HG03442 (cell line): ENCODE measurements around the gene U2AF1L4.
A peak's percentile ranks its signal among the peaks of the same experiment; 100 is the strongest.
"Not testable (repeated sequence)": the region's sequence is repeated elsewhere in the genome, so short reads cannot be mapped to it uniquely, and the experiment has no call there.

ENCODE experiments used
- ATAC-seq: cut with Tn5 transposase; IDR thresholded peaks from one replicate; pipeline ENCODE4 v1.9.1; 2021; ENCODE audit warnings: mild to moderate bottlenecking, moderate library complexity; ENCODE audit not compliant: unreplicated experiment

The U2AF1L4 gene

GRCh38 chr19:35781650-35782049 is 36.4 kb upstream of the U2AF1L4 start:
- ATAC-seq: no peak

- no peak for ATAC-seq
Observed at GRCh38 chr19:35780717-35781116, 35.5 kb upstream of the U2AF1L4 start.

- ATAC-seq: no peak
Observed at GRCh38 chr19:35780058-35780457, 34.8 kb upstream of the U2AF1L4 start.

- ATAC-seq: no peak
Observed at GRCh38 chr19:35779033-35779432, 33.8 kb upstream of the U2AF1L4 start.

GRCh38 chr19:35777961-35778360 is 32.7 kb upstream of the U2AF1L4 start:
- ATAC-seq: no peak

- no peak for ATAC-seq
Observed at GRCh38 chr19:35777086-35777841, 32.0 kb upstream of the U2AF1L4 start.

GRCh38 chr19:35776102-35776788 is 31.0 kb upstream of the U2AF1L4 start:
- ATAC-seq: no peak

- peak; percentile 89 for ATAC-seq
Observed at GRCh38 chr19:35775298-35776101, 30.3 kb upstream of the U2AF1L4 start, which contains the start of gene ARHGAP33. Gene ARHGAP33 (plus strand): TSS chr19:35775564. CDS start chr19:35775659, 95 bp downstream.

GRCh38 chr19:35775046-35775297 is 29.8 kb upstream of the U2AF1L4 start:
- ATAC-seq: no peak

GRCh38 chr19:35774274-35775045 is 29.2 kb upstream of the U2AF1L4 start:
- ATAC-seq: no peak

- ATAC-seq: no peak
Observed at GRCh38 chr19:35773020-35773806, 28.0 kb upstream of the U2AF1L4 start.

- ATAC-seq: not testable (repeated sequence)
Observed at GRCh38 chr19:35772362-35772761, 27.1 kb upstream of the U2AF1L4 start.

GRCh38 chr19:35768082-35768421 is 22.8 kb upstream of the U2AF1L4 start:
- no peak for ATAC-seq

GRCh38 chr19:35767288-35768081 is 22.3 kb upstream of the U2AF1L4 start:
- no peak for ATAC-seq

- ATAC-seq: no peak
Observed at GRCh38 chr19:35766571-35767104, 21.4 kb upstream of the U2AF1L4 start.

- no peak for ATAC-seq
Observed at GRCh38 chr19:35764432-35765315, 19.5 kb upstream of the U2AF1L4 start.

GRCh38 chr19:35760711-35761349 is 15.6 kb upstream of the U2AF1L4 start:
- no peak for ATAC-seq

GRCh38 chr19:35759697-35760096 is 14.5 kb upstream of the U2AF1L4 start:
- ATAC-seq: no peak
